ENCODE measurements around the gene TTLL1. TPM values are rescaled to one million over a fixed set of nuclear protein-coding genes. Genes with fewer than 3 reads are reported as not detected.
"Not testable (repeated sequence)": the region's sequence is repeated elsewhere in the genome, so short reads cannot be mapped to it uniquely, and the experiment has no call there.

The TTLL1 gene
- total RNA-seq, 1 donor from 2014 or later: 13.0 TPM

DNA sequence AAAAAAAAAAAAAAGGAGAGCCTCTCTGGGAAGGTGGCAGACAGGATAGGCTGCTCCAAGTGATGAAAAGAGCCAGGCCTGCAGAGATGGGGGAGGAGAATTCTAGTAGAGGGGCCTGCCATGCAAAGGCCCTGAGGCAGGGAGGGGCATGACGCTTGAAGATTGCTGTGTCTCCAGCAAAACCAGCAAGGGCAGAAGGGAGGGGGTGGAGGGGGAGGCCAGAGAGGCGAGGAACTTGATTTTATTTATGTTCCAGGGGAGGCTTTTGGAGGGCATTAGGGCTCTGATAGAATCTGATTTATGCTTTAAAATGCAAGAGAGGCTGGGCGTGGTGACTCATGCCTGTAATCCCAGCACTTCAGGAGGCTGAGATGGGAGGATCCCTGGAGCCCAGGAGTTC is 57.6 kb downstream of the TTLL1 start:
- DNase-seq (ENCODE audit: low spot score): no peak
- Mint-ChIP-seq H3K4me1 (ENCODE audit: unreplicated experiment) (no peaks in the 10 kb centered on the region), H3K36me3 (ENCODE audit: low read depth, unreplicated experiment) (no peaks in the 10 kb centered on the region), H3K4me3 (ENCODE audit: unreplicated experiment) (no peak overlapping the region), H3K27me3 (ENCODE audit: unreplicated experiment) (peaks cover 3% of the 10 kb centered on the region), H3K27ac (ENCODE audit: unreplicated experiment) (no peak overlapping the region), H3K9me3 (ENCODE audit: unreplicated experiment) (no peaks in the 10 kb centered on the region)
- no peak for TF ChIP-seq CTCF (IDR thresholded peaks at IDR 0.05; ENCODE audit: unreplicated experiment)

DNA sequence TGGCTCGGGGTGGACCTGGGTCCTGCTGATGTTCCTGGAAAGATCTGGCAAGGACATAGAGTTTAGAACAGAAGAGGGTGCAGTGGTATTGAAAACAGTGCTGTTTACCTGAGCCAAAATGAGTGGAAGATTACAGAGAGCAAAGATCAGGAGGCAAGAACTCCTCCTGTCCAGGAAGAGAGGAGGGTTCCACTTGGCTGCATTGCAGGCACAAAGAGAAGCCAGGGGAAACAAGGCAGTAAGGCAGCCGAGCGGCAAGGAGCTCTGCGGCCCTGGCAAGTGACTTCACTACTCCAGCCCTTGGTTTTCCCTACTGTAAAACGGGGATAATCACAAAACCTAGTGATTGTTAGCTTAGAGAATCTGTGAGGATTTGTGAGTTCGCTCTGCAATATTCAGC is 70.6 kb downstream of the TTLL1 start:
- no peaks in the 10 kb centered on the region for H3K9me3 Mint-ChIP-seq (ENCODE audit: unreplicated experiment)
- peaks cover 11% of the 10 kb centered on the region for H3K27me3 Mint-ChIP-seq (ENCODE audit: unreplicated experiment)
- no peak for TF ChIP-seq CTCF (IDR thresholded peaks at IDR 0.05; ENCODE audit: unreplicated experiment)
- H3K36me3 Mint-ChIP-seq (ENCODE audit: low read depth, unreplicated experiment): peaks cover 3% of the 10 kb centered on the region
- H3K27ac Mint-ChIP-seq (ENCODE audit: unreplicated experiment): no peak overlapping the region
- peaks cover 14% of the 10 kb centered on the region for H3K4me1 Mint-ChIP-seq (ENCODE audit: unreplicated experiment)
- DNase-seq (ENCODE audit: low spot score): no peak
- H3K4me3 Mint-ChIP-seq (ENCODE audit: unreplicated experiment): no peak overlapping the region

GRCh38 chr22:43017525-43018460 is 71.4 kb downstream of the TTLL1 start:
- peaks cover 7% of the 10 kb centered on the region for H3K27me3 Mint-ChIP-seq (ENCODE audit: unreplicated experiment)
- H3K9me3 Mint-ChIP-seq (ENCODE audit: unreplicated experiment): no peaks in the 10 kb centered on the region
- peaks cover 3% of the 10 kb centered on the region for H3K36me3 Mint-ChIP-seq (ENCODE audit: low read depth, unreplicated experiment)
- DNase-seq (ENCODE audit: low spot score): no peak
- no peak for TF ChIP-seq CTCF (IDR thresholded peaks at IDR 0.05; ENCODE audit: unreplicated experiment)
- peak overlapping the region; percentile 31 for H3K4me3 Mint-ChIP-seq (ENCODE audit: unreplicated experiment)
- H3K4me1 Mint-ChIP-seq (ENCODE audit: unreplicated experiment): peaks cover 23% of the 10 kb centered on the region
- H3K27ac Mint-ChIP-seq (ENCODE audit: unreplicated experiment): no peak overlapping the region

DNA sequence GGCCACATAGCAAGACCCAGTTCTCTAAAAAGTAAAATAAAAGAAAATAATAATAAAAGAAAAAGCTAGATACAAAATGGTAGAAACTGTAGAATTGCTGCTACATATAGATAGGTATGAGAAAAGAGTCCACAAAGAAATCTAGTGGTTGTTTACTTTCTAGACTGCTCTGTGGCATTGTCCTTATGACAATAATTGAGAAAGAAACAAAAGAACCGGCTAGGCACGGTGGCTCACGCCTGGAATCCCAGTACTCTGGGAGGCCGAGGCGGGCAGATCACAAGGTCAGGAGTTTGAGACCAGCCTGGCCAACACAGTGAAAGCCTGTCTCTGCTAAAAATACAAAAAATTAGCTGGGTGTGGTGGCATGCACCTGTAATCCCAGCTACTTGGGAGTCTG is 73.0 kb downstream of the TTLL1 start:
- peaks cover 26% of the 10 kb centered on the region for H3K4me1 Mint-ChIP-seq (ENCODE audit: unreplicated experiment)
- H3K36me3 Mint-ChIP-seq (ENCODE audit: low read depth, unreplicated experiment); H3K9me3 Mint-ChIP-seq (ENCODE audit: unreplicated experiment); H3K27ac Mint-ChIP-seq (ENCODE audit: unreplicated experiment); DNase-seq (ENCODE audit: low spot score); H3K27me3 Mint-ChIP-seq (ENCODE audit: unreplicated experiment): not testable (repeated sequence)
- H3K4me3 Mint-ChIP-seq (ENCODE audit: unreplicated experiment): peak overlapping the region; percentile 92

DNA sequence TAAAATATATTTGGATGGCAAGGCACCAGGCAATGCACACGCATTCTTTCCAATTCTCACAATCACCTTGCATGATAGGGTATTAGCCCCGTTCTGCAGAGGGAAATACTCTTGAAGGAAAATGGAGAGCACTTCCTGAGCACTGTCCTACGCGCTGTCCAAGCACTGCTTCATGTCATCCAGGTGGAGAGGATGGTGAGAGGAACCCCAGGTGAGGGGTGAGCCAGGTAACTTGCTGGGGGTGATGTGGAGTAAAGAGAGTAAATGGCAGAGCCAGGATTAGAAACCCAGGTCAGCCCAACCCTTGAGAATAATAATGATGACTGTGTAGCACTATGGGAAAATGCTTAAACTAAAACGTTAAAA is 73.5 kb downstream of the TTLL1 start:
- TF ChIP-seq CTCF (IDR thresholded peaks at IDR 0.05; ENCODE audit: unreplicated experiment): no peak
- DNase-seq (ENCODE audit: low spot score): no peak
- H3K4me1 Mint-ChIP-seq (ENCODE audit: unreplicated experiment): peaks cover 28% of the 10 kb centered on the region
- peak overlapping the region; percentile 24 for H3K27ac Mint-ChIP-seq (ENCODE audit: unreplicated experiment)
- H3K36me3 Mint-ChIP-seq (ENCODE audit: low read depth, unreplicated experiment): peaks cover 3% of the 10 kb centered on the region
- H3K4me3 Mint-ChIP-seq (ENCODE audit: unreplicated experiment): peak overlapping the region; percentile 92
- H3K9me3 Mint-ChIP-seq (ENCODE audit: unreplicated experiment): no peaks in the 10 kb centered on the region
- H3K27me3 Mint-ChIP-seq (ENCODE audit: unreplicated experiment): peaks cover 7% of the 10 kb centered on the region

Data from endothelial cell (in vitro differentiated cells).